Aorta (tissue), 5 donors: ENCODE measurements around the gene PIWIL4. TPM values are rescaled to one million over a fixed set of nuclear protein-coding genes. Genes with fewer than 3 reads are reported as not detected.

ENCODE experiments used
- ATAC-seq: fragments of 200-7000 bp; cut with Tn5 transposase; one replicate; pipeline ENCODE4 v1.9.1; 2022; ENCODE audit warnings: moderate library complexity; ENCODE audit not compliant: low FRiP score
- DNase-seq, 2 donors: peaks; one replicate each; pipeline ENCODE4 v3.0.0-alpha.2; 2020
- H3K27ac ChIP-seq, 2 donors: one replicate each; pipeline ENCODE4 v1.5.1; 2013; ENCODE audit warnings: low read length in 2 of 2, mild to moderate bottlenecking in 2 of 2, moderate library complexity in 2 of 2, control low read depth in 1 of 2, inconsistent platforms in 1 of 2, low read depth in 1 of 2
- H3K27me3 ChIP-seq, 2 donors: one replicate each; pipeline ENCODE4 v1.6.1; 2013; ENCODE audit warnings: control low read depth in 1 of 2, low read length in 1 of 2, mild to moderate bottlenecking in 1 of 2, moderate library complexity in 1 of 2; ENCODE audit not compliant: insufficient read depth in 2 of 2, control insufficient read depth in 1 of 2
- H3K36me3 ChIP-seq, 2 donors: one replicate each; pipeline ENCODE4 v1.6.1; 2013; ENCODE audit warnings: control low read depth in 1 of 2, low read length in 1 of 2, mild to moderate bottlenecking in 1 of 2; ENCODE audit not compliant: insufficient read depth in 2 of 2, control insufficient read depth in 1 of 2
- H3K4me1 ChIP-seq, 2 donors: one replicate each; pipeline ENCODE4 v1.6.1; 2013; ENCODE audit warnings: low read length in 2 of 2, control low read depth in 1 of 2, mild to moderate bottlenecking in 1 of 2, moderate library complexity in 1 of 2; ENCODE audit not compliant: insufficient read depth in 2 of 2, control insufficient read depth in 1 of 2
- H3K4me3 ChIP-seq, 2 donors: one replicate each; pipeline ENCODE4 v1.5.1; 2013; ENCODE audit warnings: low read length in 2 of 2, control low read depth in 1 of 2, mild to moderate bottlenecking in 1 of 2
- H3K9me3 ChIP-seq: one replicate; pipeline ENCODE4 v1.6.1; 2013; ENCODE audit warnings: mild to moderate bottlenecking, low read length; ENCODE audit not compliant: control insufficient read depth
- WGBS, 2 donors: extraction: QIAGEN DNeasy Blood & Tissue Kit; methylation state at CpG; one replicate each; pipeline ENCODE4 v1.1.7; 2013; 5-methylcytosine and 5-hydroxymethylcytosine counted together
- intact Hi-C, 2 donors: fragments of 100-400 bp; cut with DNase I; formaldehyde crosslinking; loops; one replicate each; pipeline versions ENCODE4 v1.14.2 to v1.15.0; 2022
- polyA plus RNA-seq, 2 donors: library from polyadenylated mRNA; stranded (reverse); fragments of 200-250 nt; gene quantifications; one replicate each; pipeline ENCODE4 v1.2.3, GENCODE V29; 2013
- total RNA-seq, 2 donors: library from RNA; stranded (reverse); fragmentation: NEBNext Ultra II Directional; extraction: Animal tissue kit (Norgen Biotek cat#: 25700); gene quantifications; one replicate each; pipeline ENCODE4 v1.2.1, GENCODE V29; 2021
- donor health status: healthy with polysubstance abuse.
- donor health status: Bipolar disorder and iron deficiency.
- donor health status: DM: no; HTN: no; CAD: no.
- donor health status: DM: no; HTN: no; CAD: no.
- donor health status: DM: yes; HTN: yes; CAD: no.

PIWIL4 gene
- total and polyA plus RNA-seq, 4 donors = 2.8 to 12.9 (median 5.7) TPM

DNA sequence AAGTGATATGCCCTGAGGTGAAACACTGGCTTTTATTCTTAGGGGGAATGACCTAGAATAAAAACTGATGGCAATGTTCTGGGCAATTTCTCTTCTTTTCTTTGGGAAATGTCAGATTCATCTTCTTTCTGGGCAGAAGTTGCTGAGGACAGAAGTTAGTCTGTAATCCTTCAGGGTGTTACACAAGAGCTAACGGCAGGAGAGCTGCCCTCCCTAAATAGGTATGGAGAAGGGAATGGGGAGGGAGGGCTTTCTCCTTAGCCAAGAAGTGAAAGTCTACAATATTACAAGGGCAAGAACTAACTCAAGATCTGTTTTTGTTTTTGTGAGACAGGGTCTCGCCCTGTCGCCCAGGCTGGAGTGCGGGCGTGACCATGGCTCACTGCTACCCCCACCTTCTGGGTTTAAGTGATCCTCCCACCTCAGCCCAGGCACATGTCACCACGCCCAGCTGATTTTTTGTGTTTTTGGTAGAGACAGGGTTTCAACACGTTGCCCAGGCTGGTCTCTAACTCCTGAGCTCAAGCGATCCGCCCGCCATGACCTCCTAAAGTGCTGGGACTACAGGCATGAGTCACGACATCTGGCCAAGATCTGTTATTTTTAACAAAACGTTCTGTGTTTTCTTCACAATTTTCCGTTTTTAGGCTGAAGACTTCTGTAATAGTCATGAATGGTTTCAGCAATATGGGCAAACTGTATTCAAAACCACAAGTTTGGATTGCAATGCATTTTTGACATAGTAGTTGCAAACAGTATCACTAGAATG lies 7.2 kb downstream of the PIWIL4 start:
- H3K27me3 ChIP-seq = no peaks in the 10 kb centered on the region
- no peaks in the 10 kb centered on the region for H3K36me3 ChIP-seq
- no peak for ATAC-seq
- H3K9me3 ChIP-seq = no peaks in the 10 kb centered on the region
- DNase-seq = peak in 1 of 2 donors; percentile 60
- no peaks in the 10 kb centered on the region for H3K4me1 ChIP-seq
- 58 to 60% methylated on average over 13 of the region's 13 CpGs for WGBS, 2 donors
- no peak overlapping the region for H3K4me3 ChIP-seq
- no peak overlapping the region for H3K27ac ChIP-seq
- intact Hi-C loops = no loop called here

DNA sequence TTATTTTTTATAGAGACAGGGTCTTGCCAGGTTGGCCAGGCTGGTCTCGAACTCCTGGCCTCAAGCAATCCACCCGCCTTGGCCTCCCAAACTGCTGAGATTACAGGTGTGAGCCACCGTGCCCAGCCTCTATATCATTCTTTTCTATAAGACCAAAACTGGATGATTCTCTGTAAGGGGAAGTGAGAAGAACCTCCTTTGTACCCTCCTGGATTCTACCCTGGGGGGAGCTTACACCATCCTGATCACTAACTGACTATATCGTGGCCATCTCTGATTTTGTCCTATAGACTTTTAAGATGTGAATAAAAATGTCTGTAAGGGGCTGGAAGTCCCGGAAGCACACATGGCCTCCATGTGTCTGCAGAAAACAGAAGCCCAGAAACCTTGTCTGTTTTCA lies 9.1 kb downstream of the PIWIL4 start:
- H3K27me3 ChIP-seq = no peaks in the 10 kb centered on the region
- no peaks in the 10 kb centered on the region for H3K9me3 ChIP-seq
- H3K36me3 ChIP-seq = no peaks in the 10 kb centered on the region
- 90 to 92% methylated on average over 5 of the region's 5 CpGs for WGBS, 2 donors
- H3K4me3 ChIP-seq = no peak overlapping the region
- no peak overlapping the region for H3K27ac ChIP-seq
- ATAC-seq = no peak
- no peak for DNase-seq
- no peaks in the 10 kb centered on the region for H3K4me1 ChIP-seq
- intact Hi-C loops = no loop called here

DNA sequence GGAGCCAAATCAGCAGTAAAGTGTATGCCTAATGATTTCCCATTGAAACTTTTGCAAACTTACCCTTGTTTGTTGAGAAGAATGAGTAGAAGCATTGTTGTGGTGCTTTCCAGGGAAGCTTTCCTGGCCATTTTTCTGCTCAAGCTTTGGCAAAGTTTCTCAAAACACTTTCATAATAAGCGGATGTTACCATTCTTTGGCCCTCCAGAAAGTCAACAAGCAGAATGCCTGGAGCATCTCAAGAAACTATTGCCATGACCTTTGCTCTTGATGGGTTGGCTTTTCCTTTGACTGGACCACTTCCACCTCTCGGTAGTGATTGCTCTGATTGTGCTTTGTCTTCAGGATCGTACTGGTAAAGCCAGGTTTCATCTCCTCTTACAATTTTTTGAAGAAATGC lies 10.7 kb downstream of the PIWIL4 start:
- Histone ChIP-seq H3K27ac (no peak overlapping the region), H3K4me3 (no peak overlapping the region), H3K27me3 (no peaks in the 10 kb centered on the region), H3K4me1 (no peaks in the 10 kb centered on the region), H3K9me3 (no peaks in the 10 kb centered on the region), H3K36me3 (no peaks in the 10 kb centered on the region)
- WGBS, 2 donors = 80 to 94% methylated on average over 3 of the region's 3 CpGs
- no peak for ATAC-seq
- no peak for DNase-seq
- intact Hi-C loops = no loop called here

DNA sequence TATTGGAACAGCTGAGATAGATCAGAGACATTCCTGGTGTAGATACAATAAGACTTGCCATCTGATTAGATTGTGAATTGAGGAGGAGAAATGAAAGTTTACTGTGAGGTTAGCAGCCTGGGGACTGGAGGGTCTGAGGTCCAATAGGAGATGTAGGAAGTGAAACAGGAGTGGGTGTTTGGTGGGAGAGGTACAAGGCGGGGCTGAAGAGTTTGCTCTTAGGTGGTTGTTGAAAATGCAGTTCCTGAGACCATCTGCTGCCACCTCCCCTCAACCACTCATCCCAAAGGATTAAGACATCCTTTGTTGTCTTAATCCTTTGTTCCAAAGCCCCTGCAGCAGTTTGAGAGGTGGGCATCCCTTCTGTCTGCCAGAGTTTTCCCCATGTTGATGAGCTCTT lies 14.8 kb downstream of the PIWIL4 start:
- intact Hi-C loops = no loop called here
- no peak for ATAC-seq
- no peaks in the 10 kb centered on the region for H3K4me1 ChIP-seq

DNA sequence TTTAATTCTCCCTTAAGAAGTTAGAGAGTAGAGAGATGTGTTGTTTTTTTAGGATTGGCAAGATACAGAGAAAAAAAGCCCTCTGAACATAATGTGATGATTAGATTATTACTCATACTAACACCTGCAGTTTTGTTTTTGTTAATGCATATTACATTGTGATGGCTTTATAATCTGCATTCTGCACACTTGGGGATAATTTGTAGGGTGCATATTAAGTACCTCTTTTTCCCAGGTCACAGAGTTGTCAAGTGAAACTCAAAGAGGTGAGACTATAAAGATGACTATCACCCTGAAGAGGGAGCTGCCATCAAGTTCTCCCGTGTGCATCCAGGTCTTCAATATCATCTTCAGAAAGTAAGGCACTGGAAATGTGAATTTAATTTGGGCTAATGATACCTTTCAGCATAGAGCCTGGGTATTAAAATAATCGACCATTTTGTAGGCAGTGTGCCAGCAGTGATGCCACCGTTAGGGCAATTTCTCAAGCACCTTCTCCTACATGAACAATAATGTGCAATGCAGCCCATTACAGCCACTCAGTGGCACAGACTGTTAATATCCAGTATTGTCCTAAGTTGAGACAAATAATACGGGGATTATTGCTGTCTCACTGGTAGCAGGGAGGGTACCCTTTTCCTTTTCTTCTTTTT lies 16.2 kb downstream of the PIWIL4 start:
- 68 to 73% methylated on average over 4 of the region's 4 CpGs for whole genome bisulfite sequencing, 2 donors
- peaks cover 1 to 4% of the 10 kb centered on the region in 2 donors for H3K36me3 ChIP-seq
- intact Hi-C loops = no loop called here

More for the DNA sequence above, 14.8 kb downstream of the PIWIL4 start:
- DNase-seq = no peak
- Histone ChIP-seq H3K27me3 (no peaks in the 10 kb centered on the region), H3K9me3 (no peaks in the 10 kb centered on the region), H3K36me3 (peaks cover 1 to 4% of the 10 kb centered on the region in 2 donors), H3K4me3 (no peak overlapping the region), H3K27ac (no peak overlapping the region)
- WGBS, 2 donors = 0 to 100% methylated on average over 1 of the region's 1 CpG

DNA sequence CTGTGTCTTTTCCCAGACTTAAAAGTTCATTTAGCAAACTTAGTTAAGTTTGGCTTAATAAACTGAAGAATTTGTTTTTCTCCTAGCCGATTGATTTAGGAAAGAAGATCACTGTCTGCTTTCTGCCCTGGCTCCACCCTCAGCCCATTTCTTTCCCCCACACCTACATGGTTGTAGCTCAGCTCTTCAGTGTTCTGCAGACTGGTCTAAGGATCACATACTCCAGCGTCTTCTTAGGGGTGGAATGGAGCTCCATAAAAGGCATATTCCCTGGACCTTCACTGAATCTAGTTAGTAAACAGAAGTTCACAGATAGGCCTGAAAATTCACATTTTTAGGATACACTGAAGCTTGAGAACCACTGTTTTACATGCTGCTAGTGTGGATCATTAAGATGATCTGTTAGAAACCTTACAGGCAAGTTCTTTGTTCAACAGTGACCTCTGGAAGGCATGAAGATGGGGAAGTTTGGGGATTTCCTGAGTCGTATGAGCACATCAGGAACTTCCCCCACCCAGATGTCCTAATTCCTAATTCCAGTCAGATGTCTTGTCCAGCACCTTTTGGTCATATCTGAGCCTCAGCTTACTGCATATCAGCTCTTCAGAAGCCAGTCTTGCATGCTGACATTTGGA lies 16.8 kb downstream of the PIWIL4 start:
- no peak overlapping the region for H3K4me3 ChIP-seq
- peaks cover 1 to 4% of the 10 kb centered on the region in 2 donors for H3K36me3 ChIP-seq
- no peaks in the 10 kb centered on the region for H3K4me1 ChIP-seq
- no peaks in the 10 kb centered on the region for H3K9me3 ChIP-seq
- 76 to 80% methylated on average over 3 of the region's 3 CpGs for WGBS, 2 donors
- no peak overlapping the region for H3K27ac ChIP-seq
- DNase-seq (no peak), ATAC-seq (no peak)
- intact Hi-C loops = no loop called here
- no peaks in the 10 kb centered on the region for H3K27me3 ChIP-seq

More for the DNA sequence above, 16.2 kb downstream of the PIWIL4 start:
- Histone ChIP-seq H3K27ac (no peak overlapping the region), H3K9me3 (no peaks in the 10 kb centered on the region), H3K4me1 (no peaks in the 10 kb centered on the region), H3K27me3 (no peaks in the 10 kb centered on the region), H3K4me3 (no peak overlapping the region)
- no peak for DNase-seq
- no peak for ATAC-seq

DNA sequence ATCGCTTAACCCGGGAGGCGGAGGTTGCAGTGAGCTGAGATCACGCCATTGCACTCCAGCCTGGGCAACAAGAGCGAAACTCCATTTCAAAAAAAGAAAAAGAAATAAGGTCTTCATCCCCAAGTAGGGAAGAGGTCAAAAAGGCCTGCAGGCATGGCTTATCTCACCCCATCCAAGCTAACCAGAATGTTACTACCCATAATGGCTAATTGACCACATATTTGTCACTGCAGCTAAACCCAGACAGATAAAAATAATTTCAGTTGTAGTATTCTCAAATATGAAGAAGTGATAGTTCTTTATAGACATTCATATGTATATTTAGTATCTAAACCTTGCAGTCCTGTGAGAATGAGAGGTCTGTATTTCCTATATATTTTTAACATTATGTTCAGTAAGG lies 17.8 kb downstream of the PIWIL4 start:
- DNase-seq (no peak), ATAC-seq (no peak)
- intact Hi-C loops = no loop called here
- no peak overlapping the region for H3K27ac ChIP-seq
- H3K4me1 ChIP-seq = no peaks in the 10 kb centered on the region
- peaks cover 3 to 4% of the 10 kb centered on the region in 2 donors for H3K36me3 ChIP-seq
- H3K4me3 ChIP-seq = no peak overlapping the region
- no peaks in the 10 kb centered on the region for H3K27me3 ChIP-seq
- 98% methylated on average over 5 of the region's 5 CpGs for WGBS, 2 donors
- no peaks in the 10 kb centered on the region for H3K9me3 ChIP-seq

DNA sequence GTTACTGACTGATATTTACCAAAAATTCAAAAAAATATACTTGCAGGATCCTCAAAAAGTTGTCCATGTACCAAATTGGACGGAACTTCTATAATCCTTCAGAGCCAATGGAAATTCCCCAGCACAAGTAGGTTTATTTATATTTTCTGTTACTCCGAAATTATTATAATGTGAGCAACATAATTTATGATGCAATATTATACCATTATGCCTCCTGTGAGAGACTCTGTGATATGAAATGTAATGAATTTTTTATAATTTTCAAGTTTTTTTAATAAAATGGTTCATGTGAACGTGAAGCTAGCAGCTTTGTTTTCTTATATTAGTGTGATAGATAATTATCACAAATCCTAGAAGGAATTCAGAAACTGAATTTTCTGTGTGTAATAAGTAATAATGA lies 18.2 kb downstream of the PIWIL4 start:
- WGBS, 2 donors = 91% methylated on average over 3 of the region's 3 CpGs

More for the DNA sequence above, 18.2 kb downstream of the PIWIL4 start:
- Histone ChIP-seq H3K36me3 (peaks cover 4 to 5% of the 10 kb centered on the region in 2 donors), H3K27ac (no peak overlapping the region), H3K4me3 (no peak overlapping the region), H3K27me3 (no peaks in the 10 kb centered on the region), H3K9me3 (no peaks in the 10 kb centered on the region), H3K4me1 (no peaks in the 10 kb centered on the region)
- intact Hi-C loops = no loop called here
- ATAC-seq = no peak
- no peak for DNase-seq
